NCI-H446 (cell line): ENCODE results near the gene ADAMTSL1.

Experiments used
- DNase-seq, 2 experiments: peaks; one replicate each; lab custom pipeline; 2025; lab: John Stamatoyannopoulos, UW

Gene ADAMTSL1

DNA sequence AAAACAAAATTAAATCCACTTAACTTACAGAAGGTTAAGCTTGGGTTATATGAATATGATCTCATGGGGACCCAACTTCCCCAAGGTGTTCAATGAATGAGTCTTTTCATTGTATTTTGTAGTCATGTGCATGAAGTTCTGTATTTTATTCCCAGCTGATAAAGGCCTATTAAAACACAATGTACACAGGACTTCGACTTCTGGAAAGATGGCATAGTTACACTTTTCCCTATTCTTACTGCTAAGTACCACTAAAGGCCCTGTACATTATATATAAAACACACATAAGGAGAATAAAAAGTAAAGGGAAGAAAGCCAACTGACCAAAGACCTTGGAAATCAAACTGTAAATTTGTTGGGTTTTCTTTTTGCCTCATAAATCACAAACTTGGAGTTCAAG, 336.6 kb downstream of the ADAMTSL1 start:
- no peak for DNase-seq

DNA sequence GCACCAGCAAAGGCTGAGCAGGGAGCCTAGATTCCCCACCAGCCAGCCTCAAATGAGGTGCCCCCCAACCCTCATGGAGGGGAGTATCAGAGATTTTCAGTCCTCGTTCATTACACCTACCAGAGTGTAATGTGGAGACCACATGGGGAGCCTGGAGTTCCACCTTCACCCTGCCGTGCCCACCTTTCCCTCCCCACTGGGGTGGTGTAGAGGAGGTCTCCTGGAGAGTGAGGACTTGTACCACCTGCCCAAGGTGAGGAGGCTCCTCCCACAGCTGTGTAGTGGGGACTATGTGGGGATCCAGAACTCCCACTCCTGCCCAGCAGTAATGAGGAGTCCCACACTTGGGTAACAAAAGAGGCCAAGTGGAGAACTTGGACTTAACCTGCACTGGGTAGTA, 337.2 kb downstream of the ADAMTSL1 start:
- DNase-seq = no peak

DNA sequence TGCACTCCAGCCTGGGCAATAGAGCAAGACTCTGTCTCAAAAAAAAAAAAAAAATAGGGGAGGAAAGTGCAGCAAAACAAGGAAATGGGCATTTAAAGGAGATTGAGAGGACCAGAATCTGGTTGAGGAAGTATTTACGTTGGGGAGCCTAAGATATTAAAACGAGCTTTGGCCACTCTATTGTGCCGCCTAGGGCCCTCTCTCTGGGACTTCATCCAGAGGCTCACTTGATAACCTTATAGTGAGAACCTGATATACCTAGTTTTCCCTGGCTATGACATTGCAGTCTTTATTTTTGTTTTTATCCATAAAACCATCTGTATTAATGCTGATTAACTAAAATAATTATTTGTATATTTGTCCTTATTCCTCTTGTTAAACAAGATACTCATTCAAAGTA, 345.5 kb downstream of the ADAMTSL1 start:
- DNase-seq = no peak

DNA sequence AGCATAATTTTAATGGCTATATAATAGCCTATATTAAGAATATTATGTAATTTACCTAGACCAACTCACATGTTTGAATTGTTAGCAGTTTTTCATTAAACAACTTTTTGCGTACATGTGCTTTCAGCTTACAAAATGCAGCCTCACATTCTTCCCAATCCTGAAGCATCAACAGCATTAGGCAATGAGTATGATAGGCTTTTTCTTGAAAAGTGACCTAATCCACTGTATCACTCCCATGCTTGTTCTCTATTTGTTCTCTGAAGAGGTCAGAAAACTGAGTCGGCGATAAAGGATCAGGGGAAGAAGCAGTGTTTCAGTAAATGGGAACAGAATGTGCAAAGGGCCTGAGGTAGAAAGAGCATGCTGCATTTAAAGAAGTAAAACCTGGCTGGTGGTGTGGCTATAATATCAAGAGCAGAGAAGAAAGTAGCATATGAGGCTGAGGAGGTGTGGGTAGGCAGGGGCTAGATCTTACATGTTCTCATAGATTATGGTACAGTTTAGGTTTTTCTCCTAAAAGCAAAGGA, 346.7 kb downstream of the ADAMTSL1 start:
- DNase-seq = no peak

DNA sequence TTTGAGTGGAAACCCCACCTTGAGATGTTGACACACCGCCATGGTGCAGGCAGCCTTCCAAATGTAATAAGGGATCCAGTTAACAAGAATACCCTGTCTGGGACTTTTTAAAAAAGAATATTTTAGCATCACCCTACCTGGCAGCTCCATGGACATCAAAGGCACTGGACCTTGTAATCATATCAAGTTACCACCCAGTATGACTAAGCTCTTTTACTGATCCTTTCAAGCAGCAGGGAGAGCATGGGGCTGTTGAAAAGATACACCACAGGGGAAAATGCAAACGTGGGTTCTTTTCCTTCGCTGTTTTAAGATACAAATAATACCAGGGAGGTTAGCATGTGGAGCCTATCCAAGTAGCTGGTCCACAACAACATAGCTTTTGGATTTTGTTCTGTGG, 347.8 kb downstream of the ADAMTSL1 start:
- no peak for DNase-seq

DNA sequence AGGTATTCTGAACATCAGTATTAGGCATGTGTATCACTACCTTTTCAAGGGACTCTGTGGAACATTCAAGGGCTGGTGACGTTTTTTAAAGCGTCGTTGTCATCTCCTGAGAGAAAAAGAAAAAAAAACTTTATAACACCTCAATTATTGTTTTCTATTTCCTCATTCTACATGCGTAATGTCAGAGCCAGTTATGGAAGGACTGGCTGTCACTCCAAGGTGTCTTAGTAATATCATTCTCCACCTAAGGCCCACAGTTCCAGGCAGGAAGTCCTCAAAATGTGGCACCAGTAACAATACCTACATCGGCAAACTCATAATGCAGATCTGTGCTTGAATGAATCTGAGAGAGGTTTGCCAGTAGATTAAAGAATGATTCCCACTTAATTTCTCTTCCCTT, 348.9 kb downstream of the ADAMTSL1 start:
- no peak for DNase-seq

DNA sequence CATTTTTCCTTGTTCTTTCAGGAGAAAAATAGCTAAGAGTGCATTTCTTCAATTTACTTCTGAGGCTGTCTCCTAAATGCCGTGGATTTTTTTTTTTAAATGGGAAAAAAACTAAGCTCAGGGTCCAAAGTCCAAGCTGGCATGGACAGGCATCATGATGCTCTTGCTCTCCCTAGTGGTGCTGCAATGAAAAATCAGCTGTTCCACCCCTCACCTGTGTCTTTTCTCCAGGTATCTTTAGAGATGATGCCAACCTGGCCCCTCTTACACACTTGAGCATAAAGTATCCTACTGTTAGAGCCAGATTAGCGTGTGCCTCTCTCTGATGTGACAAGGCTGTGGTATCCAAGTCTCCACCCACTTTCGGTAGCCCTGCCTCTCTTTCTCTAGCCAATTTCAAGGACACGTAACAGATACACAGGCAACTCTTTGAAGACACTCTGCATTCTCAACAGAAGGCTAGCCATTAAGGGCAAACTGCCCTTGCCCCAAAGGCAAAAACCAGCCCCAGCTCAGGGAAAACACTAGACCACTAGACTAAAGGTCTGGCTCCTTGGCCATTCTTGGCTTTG, 350.2 kb downstream of the ADAMTSL1 start:
- DNase-seq = peak in 1 of 2 experiments; percentile 5

DNA sequence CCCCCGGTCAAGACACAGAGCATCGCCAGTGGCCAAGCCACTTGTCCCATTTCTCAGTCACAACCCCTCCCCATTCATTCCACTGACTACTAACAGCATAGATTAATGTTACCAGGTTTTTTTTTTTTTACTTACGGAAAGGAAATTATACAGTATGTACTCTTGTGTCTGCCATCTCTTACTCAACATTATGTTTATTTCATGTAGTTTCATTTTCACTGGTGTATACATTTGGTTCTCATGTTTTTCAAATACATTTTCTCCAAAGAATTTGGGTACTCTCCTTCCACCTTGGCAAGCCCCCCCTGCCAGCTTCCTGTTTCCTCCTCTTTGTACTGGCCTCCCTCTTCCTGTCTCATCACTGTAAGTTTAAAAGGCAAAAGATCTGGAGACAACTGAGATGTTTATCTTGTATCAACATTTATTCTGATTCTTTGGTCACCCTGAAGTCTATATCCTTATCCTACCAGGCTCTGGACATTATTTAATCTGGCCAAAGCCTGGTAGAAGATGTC, 351.8 kb downstream of the ADAMTSL1 start:
- no peak for DNase-seq

DNA sequence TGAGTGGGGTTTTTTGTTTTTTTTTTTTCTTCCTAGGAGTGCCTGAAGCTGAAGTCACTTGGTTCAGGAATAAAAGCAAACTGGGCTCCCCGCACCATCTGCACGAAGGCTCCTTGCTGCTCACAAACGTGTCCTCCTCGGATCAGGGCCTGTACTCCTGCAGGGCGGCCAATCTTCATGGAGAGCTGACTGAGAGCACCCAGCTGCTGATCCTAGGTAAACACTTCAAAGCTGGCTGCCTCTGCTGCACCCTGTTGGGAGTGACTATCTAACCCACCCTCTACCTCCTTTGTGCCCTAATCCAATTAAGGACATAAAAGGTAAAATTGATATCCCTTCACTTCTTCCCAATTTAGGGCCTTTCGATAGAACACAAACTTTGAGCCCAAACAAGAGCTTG, 352.3 kb downstream of the ADAMTSL1 start:
- no peak for DNase-seq

DNA sequence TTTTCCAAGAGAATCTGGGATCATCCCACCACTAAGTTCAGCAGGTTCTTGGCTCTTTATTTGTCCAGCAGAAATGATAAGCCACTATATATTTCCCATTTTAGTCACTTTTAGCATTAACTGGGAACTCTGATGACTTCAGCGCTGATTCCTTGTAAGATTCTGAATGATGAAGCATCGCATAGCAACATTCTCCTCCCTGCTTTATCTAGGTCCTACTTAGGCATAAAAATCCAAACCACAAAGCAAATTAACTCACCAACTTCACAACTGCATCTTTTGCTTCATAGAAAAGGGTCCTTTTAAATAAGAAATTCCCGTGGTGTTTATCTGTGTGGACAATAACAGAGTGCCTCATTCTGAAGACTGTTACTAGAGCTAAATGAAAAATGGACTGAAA, 355.1 kb downstream of the ADAMTSL1 start:
- DNase-seq = no peak

DNA sequence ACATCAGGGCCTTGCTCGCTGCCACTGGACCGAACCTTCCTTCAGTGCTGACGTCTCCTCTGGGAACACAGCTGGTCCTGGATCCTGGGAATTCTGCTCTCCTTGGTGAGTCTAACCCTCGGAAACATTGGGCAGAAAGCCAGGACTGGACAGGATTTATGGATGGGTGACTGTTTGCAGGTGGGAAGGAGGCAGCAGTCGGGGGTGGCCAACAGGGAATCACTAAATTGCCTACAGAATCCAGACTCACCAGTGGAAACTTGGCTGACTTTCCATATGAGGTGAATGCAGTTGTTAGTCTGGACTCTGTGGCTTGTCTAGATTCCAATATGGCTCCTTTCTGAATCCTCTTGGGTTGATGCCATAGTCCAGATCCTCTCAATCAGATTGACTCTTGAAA, 355.9 kb downstream of the ADAMTSL1 start:
- DNase-seq = no peak

DNA sequence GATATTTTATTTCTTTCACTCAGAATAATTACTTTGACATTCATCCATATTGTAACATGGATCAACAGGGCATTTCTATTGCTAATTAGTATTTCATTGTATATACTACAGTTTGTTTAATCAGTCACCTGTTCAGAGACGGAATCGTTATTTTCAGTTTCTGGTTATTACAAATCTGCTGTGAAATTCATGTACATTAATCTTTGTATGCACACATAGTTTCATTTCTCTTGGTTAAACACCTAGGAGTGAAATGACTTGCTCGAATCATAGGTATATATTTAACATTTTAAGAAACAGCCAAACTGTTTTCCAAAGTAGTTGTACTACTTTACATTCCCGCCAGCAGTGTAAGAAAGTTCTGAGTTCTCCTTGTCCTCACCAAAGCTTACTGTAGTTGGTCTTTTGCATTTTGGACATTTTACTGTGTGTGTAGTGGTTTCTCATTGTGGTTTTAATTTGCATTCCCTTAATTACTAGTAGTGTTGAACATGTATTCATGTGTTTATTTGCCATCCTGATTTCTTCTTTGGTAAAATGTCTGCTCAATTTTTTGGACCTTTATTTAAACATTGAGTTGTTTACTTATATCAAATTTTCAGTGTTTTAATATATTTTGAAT, 360.9 kb downstream of the ADAMTSL1 start:
- DNase-seq = no peak

DNA sequence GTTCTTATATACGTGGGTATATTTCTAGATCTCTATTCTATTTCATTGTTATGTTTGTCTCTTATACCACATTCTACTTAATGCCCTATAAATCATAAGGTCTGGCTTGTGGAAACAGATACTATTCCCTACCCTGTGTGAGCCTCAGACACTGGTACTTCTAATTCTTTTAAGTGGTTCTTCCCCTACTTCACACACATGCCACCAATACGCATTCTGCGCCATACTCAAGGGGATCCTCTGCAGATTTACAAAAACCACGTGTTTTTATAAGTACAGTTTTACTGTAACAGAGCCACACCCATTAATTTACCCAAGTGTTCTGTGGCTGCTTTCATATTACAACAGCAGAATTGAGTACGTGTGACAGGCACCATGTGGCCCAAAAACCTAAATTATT, 363.4 kb downstream of the ADAMTSL1 start:
- no peak for DNase-seq

DNA sequence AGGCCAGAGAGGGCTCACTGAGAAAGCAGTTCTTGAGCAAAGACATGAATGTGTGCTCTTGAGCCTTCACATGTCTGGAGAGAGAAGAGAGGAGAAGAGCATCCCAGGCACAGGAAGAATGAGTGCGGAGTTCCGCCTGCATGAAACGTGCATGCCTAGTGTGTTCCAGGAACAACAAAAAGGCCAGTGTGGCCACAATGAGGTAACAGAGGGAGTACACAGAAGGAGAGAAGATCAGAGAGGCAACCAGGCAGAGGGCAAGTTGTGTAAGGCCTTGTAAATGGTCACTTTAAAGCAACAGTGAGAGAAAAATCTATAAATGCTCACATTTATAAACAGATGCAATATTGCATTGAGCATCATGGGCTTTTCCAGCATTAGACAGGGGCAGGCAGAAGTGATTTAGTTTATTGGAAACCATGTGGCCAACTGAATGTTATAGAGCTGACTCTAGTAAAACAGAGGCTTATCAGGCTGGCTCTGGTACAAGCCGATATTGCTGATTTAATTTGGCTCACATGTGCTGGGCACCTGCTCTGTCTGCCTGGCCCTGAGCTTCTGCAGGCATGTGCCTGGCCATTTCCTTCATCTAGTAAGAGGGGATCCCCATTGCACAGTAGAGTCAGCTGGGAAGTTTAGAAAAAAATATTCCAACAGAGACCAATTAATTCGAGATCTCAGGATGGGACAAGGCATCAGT, 373.8 kb downstream of the ADAMTSL1 start:
- no peak for DNase-seq

DNA sequence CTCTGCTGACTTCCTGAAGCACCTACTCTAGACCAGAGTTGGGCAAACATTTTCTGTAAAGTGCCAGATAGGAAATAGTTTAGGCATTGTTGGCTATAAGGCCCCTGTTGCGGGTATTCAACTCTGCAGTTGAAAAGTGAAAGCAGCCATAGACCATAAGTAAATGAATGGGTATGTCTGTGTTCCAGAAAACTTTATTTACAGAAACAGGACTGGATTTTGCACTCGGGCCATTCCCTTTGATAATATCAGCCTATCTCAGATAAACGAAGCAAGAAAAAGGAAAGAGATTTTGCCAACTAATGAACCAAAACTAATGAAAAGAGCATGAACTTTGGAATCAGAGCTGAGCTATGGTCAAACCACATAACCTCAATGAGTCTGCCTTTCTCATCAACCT, 374.7 kb downstream of the ADAMTSL1 start:
- no peak for DNase-seq

DNA sequence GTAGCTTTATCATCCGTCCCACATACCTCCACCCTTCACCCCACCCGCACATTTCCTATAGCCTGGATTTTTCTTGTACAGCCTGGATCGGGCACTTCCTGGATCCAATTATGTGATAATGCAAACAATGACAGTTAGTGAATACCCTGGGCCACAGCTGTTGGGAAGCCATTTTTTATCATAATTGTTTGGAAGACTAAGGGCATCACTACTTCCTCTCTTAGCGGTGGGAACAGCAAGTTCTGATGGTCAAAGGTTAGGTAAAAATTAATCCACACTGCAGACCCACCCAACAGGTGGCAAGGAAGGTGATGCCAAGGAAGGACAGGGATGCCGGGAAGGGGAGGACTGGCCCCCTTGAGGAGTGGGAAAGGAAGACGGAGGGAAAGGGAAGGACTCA, 375.3 kb downstream of the ADAMTSL1 start:
- no peak for DNase-seq

DNA sequence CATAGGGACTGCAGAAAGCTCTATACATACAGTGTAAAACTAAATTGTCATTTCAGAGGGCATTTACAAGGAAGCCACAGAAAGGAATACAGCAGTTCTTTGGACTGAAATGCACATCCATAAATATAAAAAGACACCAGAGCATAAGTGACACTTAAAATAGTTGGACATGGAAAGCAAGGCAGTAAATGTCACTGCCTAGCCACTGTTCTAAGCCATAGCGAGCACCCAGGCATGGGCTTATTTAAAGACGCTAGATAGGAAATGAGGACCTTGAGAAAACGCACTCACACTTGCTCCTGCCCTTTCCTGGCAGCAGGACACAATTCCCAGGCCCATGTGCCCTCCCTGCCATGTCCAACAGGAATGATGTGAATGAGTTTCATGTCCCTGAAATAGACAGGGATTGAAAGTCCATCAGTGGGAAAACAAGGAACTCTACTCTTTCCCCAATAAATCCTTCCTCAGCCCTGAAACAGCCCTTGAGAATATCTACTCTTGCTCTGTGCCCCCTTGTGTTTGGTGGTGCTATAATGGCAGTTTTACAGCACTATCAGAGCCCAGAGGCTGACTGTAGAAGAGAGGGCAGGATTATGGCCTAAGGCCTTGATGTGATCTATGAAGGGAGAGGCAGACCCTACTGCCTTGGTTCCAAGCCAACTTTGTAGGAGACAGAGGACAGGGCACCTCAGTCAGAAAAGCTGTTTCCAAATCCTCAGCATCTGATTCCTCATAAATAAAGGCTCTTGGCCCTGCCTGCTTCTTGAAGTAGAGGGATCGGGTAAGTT, 376.1 kb downstream of the ADAMTSL1 start:
- no peak for DNase-seq

DNA sequence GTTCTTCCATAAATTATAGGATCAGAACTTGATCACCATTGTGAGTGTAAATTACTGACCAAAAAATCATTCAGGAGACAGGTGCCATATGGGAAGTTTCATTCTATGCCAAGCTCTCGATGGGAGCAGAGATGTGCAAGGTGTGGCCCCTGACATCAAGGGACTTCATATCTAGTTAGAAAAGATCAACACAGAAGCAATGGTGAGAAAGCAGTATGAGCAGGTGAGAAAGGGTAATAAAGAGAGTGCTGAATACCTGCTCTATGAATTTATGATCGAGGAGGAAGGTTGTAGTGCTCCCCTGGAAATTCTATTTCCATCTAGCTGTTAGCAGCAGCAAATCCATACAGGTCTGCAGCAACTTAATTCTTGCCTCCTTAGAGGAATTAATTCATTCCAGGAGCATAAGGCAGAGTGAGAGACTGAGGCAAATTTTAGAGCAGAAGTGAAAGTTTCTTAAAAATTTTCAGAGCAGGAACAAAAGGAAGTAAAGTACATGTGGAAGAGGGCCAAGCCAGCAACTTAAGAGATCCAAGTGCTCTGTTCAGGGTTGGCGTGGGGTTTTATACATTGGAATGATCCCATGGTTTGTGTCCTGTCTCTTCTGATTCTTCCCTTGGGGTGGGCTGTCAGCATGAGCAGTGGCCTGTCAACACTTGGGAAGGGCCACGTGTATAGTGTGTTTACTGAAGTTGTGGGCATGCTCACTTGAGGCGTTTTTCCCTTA, 377.3 kb downstream of the ADAMTSL1 start:
- DNase-seq = no peak

DNA sequence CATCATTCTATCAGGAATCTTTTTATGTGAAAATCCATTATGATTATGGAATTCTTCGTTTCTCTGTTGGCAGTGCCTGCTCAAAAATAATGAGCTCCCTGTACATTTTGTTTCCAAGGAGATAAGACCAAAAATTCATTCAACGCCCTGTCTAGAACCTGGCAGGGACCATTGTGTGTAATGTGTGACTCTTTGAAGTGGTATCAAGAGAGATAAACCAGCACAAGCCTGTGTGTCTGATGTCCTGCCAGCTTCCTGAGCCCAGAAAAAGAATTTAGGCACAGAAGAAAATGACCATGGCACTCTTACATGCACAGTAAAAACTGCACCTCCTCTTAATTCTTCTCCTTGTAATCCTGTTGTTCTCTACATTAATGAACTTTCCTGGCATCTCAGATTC, 381.7 kb downstream of the ADAMTSL1 start:
- DNase-seq = no peak

DNA sequence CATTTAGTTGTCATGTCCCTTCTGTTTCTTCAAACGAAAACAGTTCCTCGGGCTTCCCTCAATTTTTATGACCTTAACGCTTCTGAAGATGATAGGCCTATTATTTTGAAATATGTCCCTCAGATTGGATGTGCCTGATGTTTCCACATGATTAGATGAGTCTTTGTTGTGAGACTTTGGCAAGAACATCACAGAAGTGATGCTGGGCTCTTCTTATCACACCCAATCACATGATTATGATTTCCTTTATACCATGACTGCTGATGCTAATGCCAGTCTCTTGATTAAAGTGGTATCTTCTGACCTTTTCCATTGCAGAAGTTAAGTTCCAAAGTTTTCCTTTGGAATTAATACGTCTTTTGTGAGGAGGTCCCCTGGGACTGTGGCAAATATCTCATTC, 383.4 kb downstream of the ADAMTSL1 start:
- DNase-seq = no peak

DNA sequence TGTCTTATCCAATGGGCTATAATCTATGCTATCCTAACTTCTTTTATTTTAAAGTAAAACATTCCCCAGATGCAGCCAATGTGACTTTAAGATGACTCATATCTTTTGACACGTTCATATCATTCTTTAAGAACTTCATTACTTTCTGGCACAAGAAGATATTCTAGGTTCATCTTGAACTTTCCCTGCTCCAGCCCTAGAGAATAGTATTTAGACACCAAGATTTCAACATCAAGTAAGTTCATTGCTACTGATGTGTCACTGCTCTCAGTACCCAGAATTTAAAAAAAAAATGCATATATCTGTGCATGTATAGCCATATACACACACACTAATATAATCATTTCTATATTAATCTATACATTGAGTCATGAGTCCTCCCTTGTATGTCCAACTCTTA, 383.8 kb downstream of the ADAMTSL1 start:
- DNase-seq = no peak
